ENCODE data around the gene ARHGEF25. TPM values are rescaled to one million over a fixed set of nuclear protein-coding genes. Genes with fewer than 3 reads are reported as not detected.

Gene ARHGEF25
- total RNA-seq, 2 donors from 2014 or later = 2.4 to 12.8 TPM

- H3K9ac ChIP-seq (ENCODE audit: low read depth in 2 of 2, low read length in 2 of 2) = no peak overlapping the region
- no peaks in the 10 kb centered on the region for H3K4me1 ChIP-seq
- DNase-seq = no peak
- H3K27ac ChIP-seq = no peak overlapping the region
- H3K36me3 ChIP-seq = no peaks in the 10 kb centered on the region
- intact Hi-C loops (cut with DNase I) = no loop called here
- H3K4me3 ChIP-seq = no peak overlapping the region
- TF ChIP-seq, protein P1, sequence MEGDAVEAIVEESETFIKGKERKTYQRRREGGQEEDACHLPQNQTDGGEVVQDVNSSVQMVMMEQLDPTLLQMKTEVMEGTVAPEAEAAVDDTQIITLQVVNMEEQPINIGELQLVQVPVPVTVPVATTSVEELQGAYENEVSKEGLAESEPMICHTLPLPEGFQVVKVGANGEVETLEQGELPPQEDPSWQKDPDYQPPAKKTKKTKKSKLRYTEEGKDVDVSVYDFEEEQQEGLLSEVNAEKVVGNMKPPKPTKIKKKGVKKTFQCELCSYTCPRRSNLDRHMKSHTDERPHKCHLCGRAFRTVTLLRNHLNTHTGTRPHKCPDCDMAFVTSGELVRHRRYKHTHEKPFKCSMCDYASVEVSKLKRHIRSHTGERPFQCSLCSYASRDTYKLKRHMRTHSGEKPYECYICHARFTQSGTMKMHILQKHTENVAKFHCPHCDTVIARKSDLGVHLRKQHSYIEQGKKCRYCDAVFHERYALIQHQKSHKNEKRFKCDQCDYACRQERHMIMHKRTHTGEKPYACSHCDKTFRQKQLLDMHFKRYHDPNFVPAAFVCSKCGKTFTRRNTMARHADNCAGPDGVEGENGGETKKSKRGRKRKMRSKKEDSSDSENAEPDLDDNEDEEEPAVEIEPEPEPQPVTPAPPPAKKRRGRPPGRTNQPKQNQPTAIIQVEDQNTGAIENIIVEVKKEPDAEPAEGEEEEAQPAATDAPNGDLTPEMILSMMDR (IDR thresholded peaks at IDR 0.05) = no peak
- H3K9me3 ChIP-seq = no peaks in the 10 kb centered on the region
- H3K27me3 ChIP-seq = no peaks in the 10 kb centered on the region
These were observed 39.1 kb upstream of the ARHGEF25 start for GRCh38 chr12:57571926-57572762.

GRCh38 chr12:57574795-57575194, 36.4 kb upstream of the ARHGEF25 start:
- Histone ChIP-seq H3K4me1 (no peaks in the 10 kb centered on the region), H3K27ac (no peak overlapping the region), H3K27me3 (no peaks in the 10 kb centered on the region), H3K36me3 (no peaks in the 10 kb centered on the region), H3K9me3 (no peaks in the 10 kb centered on the region), H3K9ac (ENCODE audit: low read depth in 2 of 2, low read length in 2 of 2) (no peak overlapping the region), H3K4me3 (no peak overlapping the region)
- intact Hi-C loops (cut with DNase I) = no loop called here
- DNase-seq = no peak
- TF ChIP-seq, protein P1 (IDR thresholded peaks at IDR 0.05) = no peak

- H3K9ac ChIP-seq (ENCODE audit: low read depth in 2 of 2, low read length in 2 of 2) = no peak overlapping the region
- no peak for DNase-seq
- H3K9me3 ChIP-seq = no peaks in the 10 kb centered on the region
- H3K4me3 ChIP-seq = no peak overlapping the region
- no peak overlapping the region for H3K27ac ChIP-seq
- no peaks in the 10 kb centered on the region for H3K27me3 ChIP-seq
- TF ChIP-seq, protein P1 (IDR thresholded peaks at IDR 0.05) = no peak
- intact Hi-C loops (cut with DNase I) = no loop called here
- no peaks in the 10 kb centered on the region for H3K4me1 ChIP-seq
- no peaks in the 10 kb centered on the region for H3K36me3 ChIP-seq
These were observed 35.2 kb upstream of the ARHGEF25 start for GRCh38 chr12:57575771-57576612.

GRCh38 chr12:57576613-57577160, 34.5 kb upstream of the ARHGEF25 start:
- TF ChIP-seq, protein P1 (IDR thresholded peaks at IDR 0.05) = no peak
- H3K4me1 ChIP-seq = no peaks in the 10 kb centered on the region
- no peaks in the 10 kb centered on the region for H3K27me3 ChIP-seq
- no peak for DNase-seq
- no peaks in the 10 kb centered on the region for H3K9me3 ChIP-seq
- no peak overlapping the region for H3K9ac ChIP-seq (ENCODE audit: low read depth in 2 of 2, low read length in 2 of 2)
- no peaks in the 10 kb centered on the region for H3K36me3 ChIP-seq
- intact Hi-C loops (cut with DNase I) = no loop called here
- H3K27ac ChIP-seq = no peak overlapping the region
- H3K4me3 ChIP-seq = no peak overlapping the region

DNA sequence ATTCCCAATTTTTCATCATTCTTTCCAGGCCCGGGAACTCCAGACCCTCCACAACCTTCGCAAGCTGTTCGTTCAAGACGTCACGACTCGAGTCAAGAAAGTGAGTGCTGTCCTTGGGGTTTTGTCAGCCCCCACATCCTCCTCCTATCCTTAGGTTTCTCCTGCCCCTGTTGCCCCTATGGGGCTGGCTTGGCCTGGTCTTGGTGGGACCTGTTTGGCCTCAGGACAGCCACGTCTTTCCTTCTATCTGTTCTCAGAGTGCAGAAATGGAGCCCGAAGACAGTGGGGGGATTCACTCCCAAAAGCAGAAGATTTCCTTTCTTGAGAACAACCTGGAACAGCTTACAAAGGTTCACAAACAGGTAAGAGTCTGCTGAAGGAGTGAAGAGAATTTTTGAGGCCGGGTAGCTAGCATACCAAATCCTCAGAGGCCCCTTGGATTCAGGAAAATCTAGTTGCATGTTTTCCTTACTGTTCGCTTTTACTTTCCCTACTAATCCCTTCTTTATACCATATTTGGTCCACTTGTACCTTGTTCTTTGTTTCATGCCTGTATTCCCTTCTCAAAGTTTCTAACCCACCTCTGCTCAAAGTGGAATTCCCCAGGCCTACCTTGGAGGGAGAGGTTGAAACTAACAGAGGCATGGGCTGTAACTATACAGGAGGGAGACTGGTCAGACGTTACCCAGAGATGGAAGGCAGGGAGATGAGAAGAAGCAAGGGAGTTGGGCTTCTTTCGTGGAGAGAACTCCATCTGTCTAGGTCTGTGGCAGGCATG, 33.1 kb upstream of the ARHGEF25 start:
- TF ChIP-seq, protein P1 (IDR thresholded peaks at IDR 0.05) = no peak
- no peak overlapping the region for H3K9ac ChIP-seq (ENCODE audit: low read depth in 2 of 2, low read length in 2 of 2)
- H3K4me3 ChIP-seq = no peak overlapping the region
- no peaks in the 10 kb centered on the region for H3K4me1 ChIP-seq
- no peak overlapping the region for H3K27ac ChIP-seq
- no peaks in the 10 kb centered on the region for H3K36me3 ChIP-seq
- DNase-seq = no peak
- H3K9me3 ChIP-seq = no peaks in the 10 kb centered on the region
- H3K27me3 ChIP-seq = no peaks in the 10 kb centered on the region
- intact Hi-C loops (cut with DNase I) = no loop called here

Data from colonic mucosa (tissue), 4 donors.